PC-9 (cell line): Measurements from ENCODE around the gene AKAP7. TPM values are rescaled to one million over a fixed set of nuclear protein-coding genes. Genes with fewer than 3 reads are reported as not detected.

Source experiments
- BruUV-seq: library from RNA; stranded (reverse); fragments of 400-500 nt; replicated peaks from 2 replicates; lab custom pipeline; 2021; lab: Mats Ljungman, UMichigan
- CTCF ChIA-PET: fragments of 300-600 bp; sonication (Branson Sonifier 250); formaldehyde crosslinking; loops from one replicate; lab custom pipeline; 2022; ENCODE audit warnings: antibody characterized with exemption; lab: Charles Lee
- POLR2A ChIA-PET: fragments of 300-600 bp; sonication (Branson Sonifier 250); formaldehyde crosslinking; loops from one replicate; lab custom pipeline; 2022; ENCODE audit warnings: antibody characterized with exemption; ENCODE audit not compliant: unreplicated experiment; lab: Charles Lee
- DNase-seq, 2 experiments: peaks; one replicate each; pipeline versions ENCODE4 v3.0.0 to v3.0.0-alpha.2; 2015 to 2022; ENCODE audit warnings: mixed read lengths in 1 of 2
- H2AFZ ChIP-seq: fragments of 200-600 bp; sonication (generic); 2 replicates; pipeline ENCODE4 v1.8.1; 2017; ENCODE audit warnings: antibody characterized with exemption
- H3F3A ChIP-seq: fragments of 200-600 bp; sonication (generic); 2 replicates; pipeline ENCODE4 v1.8.1; 2017; ENCODE audit warnings: antibody characterized with exemption, mild to moderate bottlenecking, low read depth; ENCODE audit not compliant: insufficient read depth
- H3K27ac ChIP-seq: fragments of 200-600 bp; sonication (generic); 2 replicates; pipeline ENCODE4 v1.6.1; 2016; ENCODE audit warnings: mixed run types
- H3K27me3 ChIP-seq: fragments of 200-600 bp; sonication (generic); 2 replicates; pipeline ENCODE4 v1.6.1; 2016; ENCODE audit warnings: low read depth, mixed run types; ENCODE audit not compliant: insufficient read depth
- H3K36me3 ChIP-seq: fragments of 200-600 bp; sonication (generic); 2 replicates; pipeline ENCODE4 v1.6.1; 2016; ENCODE audit warnings: low read depth, mixed run types
- H3K4me1 ChIP-seq: fragments of 200-600 bp; sonication (generic); replicated peaks from 2 replicates; pipeline ENCODE4 v1.6.1; 2016; ENCODE audit warnings: mixed run types; ENCODE audit not compliant: insufficient read depth
- H3K4me2 ChIP-seq: fragments of 200-600 bp; sonication (generic); 2 replicates; pipeline ENCODE4 v1.6.1; 2017; ENCODE audit warnings: mixed run types
- H3K4me3 ChIP-seq: fragments of 200-600 bp; sonication (generic); 2 replicates; pipeline ENCODE4 v1.6.1; 2016; ENCODE audit warnings: mixed run types
- H3K79me2 ChIP-seq: fragments of 200-600 bp; sonication (generic); 2 replicates; pipeline ENCODE4 v1.6.1; 2017; ENCODE audit warnings: low read depth, mixed run types
- H3K9me2 ChIP-seq: fragments of 200-600 bp; sonication (generic); 2 replicates; pipeline ENCODE4 v1.8.1; 2017; ENCODE audit warnings: mild to moderate bottlenecking; ENCODE audit not compliant: insufficient read depth
- H3K9me3 ChIP-seq: fragments of 200-600 bp; sonication (generic); 2 replicates; pipeline ENCODE4 v1.8.1; 2016; ENCODE audit warnings: low read depth; ENCODE audit not compliant: insufficient read depth
- H4K20me1 ChIP-seq: fragments of 200-600 bp; sonication (generic); 2 replicates; pipeline ENCODE4 v1.8.1; 2017; ENCODE audit not compliant: insufficient read depth
- CTCF ChIP-seq: fragments of 200-600 bp; sonication (generic); conservative IDR thresholded peaks from 2 replicates; pipeline ENCODE4 v1.6.1; 2017; ENCODE audit warnings: mixed run types, antibody characterized with exemption, mild to moderate bottlenecking, moderate library complexity
- EZH2 ChIP-seq: fragments of 200-600 bp; sonication (generic); IDR thresholded peaks from 2 replicates; pipeline ENCODE4 v1.8.0; 2017; ENCODE audit warnings: antibody characterized with exemption, low read depth
- intact Hi-C: fragments of 100-400 bp; cut with micrococcal nuclease; formaldehyde crosslinking; loops from one replicate; pipeline ENCODE4 v1.10.0; 2022; ENCODE audit not compliant: unreplicated experiment
- total RNA-seq: library from RNA; stranded (reverse); gene quantifications from 2 replicates; pipeline ENCODE4 v1.2.3, GENCODE V29; 2021

The AKAP7 gene
- total RNA-seq, 1 experiment from 2014 or later, result 3.8 TPM

- intact Hi-C loops, result no loop called here
- Histone ChIP-seq H3K4me1 (peaks cover 17% of the 10 kb centered on the region), H3K9me2 (no peaks in the 10 kb centered on the region), H4K20me1 (no peaks in the 10 kb centered on the region), H3K27ac (no peak overlapping the region), H3K36me3 (no peaks in the 10 kb centered on the region), H3F3A (peaks cover 6% of the 10 kb centered on the region; the same call in 1 of the 2 replicates), H3K27me3 (no peaks in the 10 kb centered on the region), H3K4me3 (no peak overlapping the region), H3K79me2 (no peaks in the 10 kb centered on the region), H2AFZ (no peak overlapping the region), H3K4me2 (no peak overlapping the region), H3K9me3 (no peaks in the 10 kb centered on the region)
- DNase-seq, result no peak
- no TSS peak for BruUV-seq
- no peak for TF ChIP-seq CTCF
- no peak for TF ChIP-seq EZH2
- POLR2A ChIA-PET, result no interaction called here
- CTCF ChIA-PET, result no interaction called here
These were observed 126.8 kb downstream of the AKAP7 start for GRCh38 chr6:131262060-131262459.

- no peak overlapping the region for H2AFZ ChIP-seq
- intact Hi-C loops, result no loop called here
- ChIA-PET CTCF (no interaction called here), POLR2A (no interaction called here)
- no peaks in the 10 kb centered on the region for H3K9me3 ChIP-seq
- no peaks in the 10 kb centered on the region for H3K79me2 ChIP-seq
- no peak overlapping the region for H3K4me3 ChIP-seq
- no peaks in the 10 kb centered on the region for H3K4me1 ChIP-seq
- DNase-seq, result no peak
- H3F3A ChIP-seq, result no peaks in the 10 kb centered on the region
- BruUV-seq, result no TSS peak
- H3K36me3 ChIP-seq, result no peaks in the 10 kb centered on the region
- TF ChIP-seq CTCF (no peak), EZH2 (no peak)
- H3K27ac ChIP-seq, result no peak overlapping the region
- H3K4me2 ChIP-seq, result no peak overlapping the region
- H4K20me1 ChIP-seq, result no peaks in the 10 kb centered on the region
- H3K9me2 ChIP-seq, result no peaks in the 10 kb centered on the region
- no peaks in the 10 kb centered on the region for H3K27me3 ChIP-seq
These were observed 130.7 kb downstream of the AKAP7 start for GRCh38 chr6:131265939-131266338.

DNA sequence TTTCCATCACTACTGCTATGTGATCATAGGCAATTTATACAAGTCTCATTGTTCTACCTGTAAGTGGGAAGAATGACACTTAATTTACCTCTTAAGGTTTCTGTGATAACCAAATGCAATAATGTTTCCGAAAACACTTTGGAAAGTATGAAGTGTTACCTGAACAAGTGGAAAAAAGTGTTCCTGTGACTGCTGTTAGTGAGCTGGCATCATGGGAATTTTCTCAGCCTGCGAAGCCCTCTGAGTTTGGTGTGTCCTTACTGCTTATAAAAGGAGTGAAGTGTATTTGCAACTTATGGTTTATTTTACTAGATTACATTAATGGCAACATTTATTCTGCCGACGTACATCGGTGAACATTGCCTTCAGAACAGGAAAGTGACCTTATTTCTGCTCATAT is 133.0 kb downstream of the AKAP7 start:
- H4K20me1 ChIP-seq, result no peaks in the 10 kb centered on the region
- no peak overlapping the region for H3K27ac ChIP-seq
- DNase-seq, result no peak
- no peaks in the 10 kb centered on the region for H3K27me3 ChIP-seq
- H3K79me2 ChIP-seq, result no peaks in the 10 kb centered on the region
- no peak overlapping the region for H2AFZ ChIP-seq
- ChIA-PET CTCF (no interaction called here), POLR2A (no interaction called here)
- no peaks in the 10 kb centered on the region for H3K36me3 ChIP-seq
- H3K4me1 ChIP-seq, result no peaks in the 10 kb centered on the region
- no TSS peak for BruUV-seq
- TF ChIP-seq EZH2, result no peak
- no peak for TF ChIP-seq CTCF
- no peaks in the 10 kb centered on the region for H3K9me2 ChIP-seq
- intact Hi-C loops, result no loop called here
- no peak overlapping the region for H3K4me2 ChIP-seq
- no peaks in the 10 kb centered on the region for H3F3A ChIP-seq
- no peaks in the 10 kb centered on the region for H3K9me3 ChIP-seq
- no peak overlapping the region for H3K4me3 ChIP-seq
